B cell (primary cell): Measurements from ENCODE around the gene DYRK2.
"Not testable (repeated sequence)": the region's sequence is repeated elsewhere in the genome, so short reads cannot be mapped to it uniquely, and the experiment has no call there.

Source experiments
- CTCF ChIP-seq: fragments of 200-600 bp; IDR thresholded peaks from one replicate; pipeline ENCODE4 v1.8.0; 2022; ENCODE audit warnings: antibody characterized with exemption, mild to moderate bottlenecking
- EZH2 ChIP-seq: IDR thresholded peaks from 2 replicates; pipeline ENCODE4 v1.6.1; 2012; ENCODE audit warnings: borderline replicate concordance, low read depth, mild to moderate bottlenecking, moderate library complexity, low read length; ENCODE audit not compliant: insufficient read depth, poor library complexity, severe bottlenecking

- not testable (repeated sequence) for TF ChIP-seq CTCF, EZH2
Observed at GRCh38 chr12:67672507-67672906, 24.0 kb downstream of the DYRK2 start.
